ENCODE measurements around the gene STAMBP. TPM values are rescaled to one million over a fixed set of nuclear protein-coding genes. Genes with fewer than 3 reads are reported as not detected.
A peak's percentile ranks its signal among the peaks of the same experiment; 100 is the strongest.

Gene STAMBP
- total and polyA plus RNA-seq, 2 donors (not counting 3 experiments of a cell fraction or from before 2014, with no cell fraction given), result 18.0 to 21.3 TPM

DNA sequence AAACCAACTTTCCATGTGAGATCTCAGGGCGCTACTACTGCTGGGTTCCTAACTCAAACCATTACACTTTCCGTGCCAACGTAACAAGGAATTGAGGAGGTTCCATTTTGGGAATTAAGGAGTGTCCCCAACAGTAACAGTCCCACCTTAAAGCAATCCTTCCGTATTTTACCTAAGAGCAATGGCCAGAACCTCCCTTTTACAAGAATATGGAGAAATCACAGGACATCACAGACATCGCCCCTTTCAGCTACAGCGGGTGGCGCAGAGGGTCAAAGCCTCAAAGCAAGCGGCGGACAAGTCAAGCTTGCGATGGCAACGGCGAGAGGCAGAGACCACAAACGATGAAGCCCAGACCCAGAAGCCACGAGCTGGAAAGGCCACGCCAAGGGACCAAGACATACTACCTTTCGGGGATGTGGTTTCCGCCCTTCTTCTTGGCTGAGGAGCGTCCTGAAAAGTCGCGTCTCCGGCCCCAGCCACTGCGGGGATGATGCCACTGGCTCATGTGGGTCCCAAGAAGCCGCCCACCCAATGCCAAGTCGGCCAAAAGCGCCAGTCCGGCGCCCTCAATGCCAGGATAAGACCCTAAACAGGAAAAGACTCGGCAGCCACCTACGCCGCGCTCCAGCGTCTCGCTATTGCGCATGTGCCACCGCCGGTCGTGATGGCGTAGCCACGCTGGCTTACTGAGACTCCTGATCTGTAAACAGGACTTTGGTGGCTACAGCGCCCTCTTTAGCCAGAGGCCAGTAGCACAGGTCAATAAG, 49.1 kb upstream of the STAMBP start, which contains the start of gene DUSP11:
Gene DUSP11 (minus strand): TSS at position 637 of the 770 bp plus-strand sequence. CDS start 129 bp downstream, at position 508.
- POLR2A ChIA-PET, result no interaction called here
- DNase-seq (ENCODE audit: low read depth, low spot score) (peak; percentile 97), FAIRE-seq (peak; percentile 99)
- Histone ChIP-seq H2AFZ (ENCODE audit: low read depth, low read length) (peak within 1 kb of the TSS; percentile 65), H3K9ac (replicated peaks; ENCODE audit: extremely low read depth, insufficient read depth, low read length) (peak within 1 kb of the TSS; percentile 69), H3K9me3 (replicated peaks; ENCODE audit: control insufficient read depth, insufficient read depth, low read length) (no peaks in the 10 kb centered on the region), H3K4me2 (ENCODE audit: insufficient read depth, low read length) (peak within 1 kb of the TSS; percentile 98), H3K27ac (ENCODE audit: insufficient read depth, low read depth, low read length) (peak within 1 kb of the TSS; percentile 36), H4K20me1 (replicated peaks; ENCODE audit: control insufficient read depth, extremely low read depth, insufficient read depth, low read length) (no peaks in the 10 kb centered on the region), H3K4me1 (ENCODE audit: control insufficient read depth, extremely low read depth, insufficient read depth, low read length) (peaks cover 9% of the 10 kb centered on the region), H3K36me3 (ENCODE audit: control insufficient read depth in 2 of 2, extremely low read depth in 1 of 2, insufficient read depth in 2 of 2, low read length in 2 of 2) (peaks cover 2 to 3% of the 10 kb centered on the region in 2 experiments), H3K27me3 (ENCODE audit: control insufficient read depth in 2 of 2, insufficient read depth in 2 of 2, low read length in 2 of 2) (no peaks in the 10 kb centered on the region), H3K9me1 (replicated peaks; ENCODE audit: control insufficient read depth, extremely low read depth, insufficient read depth, low read length) (no peaks in the 10 kb centered on the region), H3K4me3 (replicated peaks in 1 of 3; ENCODE audit: insufficient read depth in 1 of 3, low read depth in 1 of 3, low read length in 3 of 3) (peak within 1 kb of the TSS; percentile 66 to 92 (median 68)), H3K79me2 (ENCODE audit: control insufficient read depth, insufficient read depth, low read length) (peaks cover 21% of the 10 kb centered on the region)
- TSS peak; percentile 58 for BruUV-seq (replicated peaks)
- intact Hi-C loops (cut with micrococcal nuclease) (loop anchor here (1.0 to 10.0 kb wide), 3 partner anchors 33 to 95 kb away; partner anchors contain the start of gene TPRKB), dilution Hi-C loops (cut with MboI; ENCODE audit: extremely low pct_ligation_motif_present, low sequenced_read_pairs) (no loop called here)
- TF ChIP-seq GATA2 (IDR thresholded peaks at IDR 0.05; ENCODE audit: insufficient read depth, insufficient read length, low read depth, low read length) (no peak), EZH2 (IDR thresholded peaks at IDR 0.05; ENCODE audit: borderline replicate concordance, low read depth, low read length, severe bottlenecking) (no peak), JUN (IDR thresholded peaks at IDR 0.05; ENCODE audit: borderline replicate concordance, insufficient read depth, insufficient read length, low read depth) (no peak), POLR2A (IDR thresholded peaks at IDR 0.05; ENCODE audit: low read depth, low read length) (peak; percentile 92), MYC (IDR thresholded peaks at IDR 0.05; ENCODE audit: low read depth, low read length) (peak; percentile 56), POLR2AphosphoS5 (IDR thresholded peaks at IDR 0.05; ENCODE audit: insufficient read depth, low read depth, low read length) (peak; percentile 82)
- TF ChIP-seq, protein P1, sequence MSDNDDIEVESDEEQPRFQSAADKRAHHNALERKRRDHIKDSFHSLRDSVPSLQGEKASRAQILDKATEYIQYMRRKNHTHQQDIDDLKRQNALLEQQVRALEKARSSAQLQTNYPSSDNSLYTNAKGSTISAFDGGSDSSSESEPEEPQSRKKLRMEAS (IDR thresholded peaks at IDR 0.05; ENCODE audit: insufficient read depth, insufficient read length), result peak; percentile 44
- TF ChIP-seq, protein P2, sequence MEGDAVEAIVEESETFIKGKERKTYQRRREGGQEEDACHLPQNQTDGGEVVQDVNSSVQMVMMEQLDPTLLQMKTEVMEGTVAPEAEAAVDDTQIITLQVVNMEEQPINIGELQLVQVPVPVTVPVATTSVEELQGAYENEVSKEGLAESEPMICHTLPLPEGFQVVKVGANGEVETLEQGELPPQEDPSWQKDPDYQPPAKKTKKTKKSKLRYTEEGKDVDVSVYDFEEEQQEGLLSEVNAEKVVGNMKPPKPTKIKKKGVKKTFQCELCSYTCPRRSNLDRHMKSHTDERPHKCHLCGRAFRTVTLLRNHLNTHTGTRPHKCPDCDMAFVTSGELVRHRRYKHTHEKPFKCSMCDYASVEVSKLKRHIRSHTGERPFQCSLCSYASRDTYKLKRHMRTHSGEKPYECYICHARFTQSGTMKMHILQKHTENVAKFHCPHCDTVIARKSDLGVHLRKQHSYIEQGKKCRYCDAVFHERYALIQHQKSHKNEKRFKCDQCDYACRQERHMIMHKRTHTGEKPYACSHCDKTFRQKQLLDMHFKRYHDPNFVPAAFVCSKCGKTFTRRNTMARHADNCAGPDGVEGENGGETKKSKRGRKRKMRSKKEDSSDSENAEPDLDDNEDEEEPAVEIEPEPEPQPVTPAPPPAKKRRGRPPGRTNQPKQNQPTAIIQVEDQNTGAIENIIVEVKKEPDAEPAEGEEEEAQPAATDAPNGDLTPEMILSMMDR (IDR thresholded peaks at IDR 0.05; ENCODE audit: extremely low read depth in 1 of 2, insufficient read depth in 1 of 2, low read depth in 1 of 2, low read length in 2 of 2), result peak; percentile 92 to 95
- CTCF ChIA-PET, result interaction anchor here (1.0 to 1.1 kb wide), 3 partner anchors 43 to 372 kb away, joined by 3 to 8 read pairs (median 4); partner anchors contain the start of gene TPRKB
